ENCODE data around the gene ANKRD44. TPM values are rescaled to one million over a fixed set of nuclear protein-coding genes. Genes with fewer than 3 reads are reported as not detected.
A peak's percentile ranks its signal among the peaks of the same experiment; 100 is the strongest.
"Not testable (repeated sequence)": the region's sequence is repeated elsewhere in the genome, so short reads cannot be mapped to it uniquely, and the experiment has no call there.

ANKRD44 gene
- total RNA-seq, 1 donor from 2014 or later = 6.9 TPM

DNA sequence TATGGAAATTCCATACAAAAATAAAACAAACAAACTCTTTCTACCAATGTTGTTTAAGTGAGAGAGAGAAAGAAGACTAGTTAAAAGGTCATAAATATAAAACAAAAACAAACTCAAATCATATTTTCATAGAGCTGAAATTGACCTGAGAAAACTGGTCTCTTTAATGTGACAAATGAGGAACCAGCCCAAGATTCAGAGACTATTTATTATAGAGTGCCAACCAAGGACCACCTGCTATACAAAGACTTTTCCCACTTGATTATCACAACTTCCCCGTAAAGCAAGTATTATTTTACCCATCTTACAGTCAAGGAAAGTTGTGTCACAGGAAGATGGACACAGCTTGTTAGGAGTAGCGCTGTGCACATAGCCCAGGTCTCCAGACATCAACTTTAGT lies 13.3 kb downstream of the ANKRD44 start:
- DNase-seq (no peak), ATAC-seq (no peak)
- intact Hi-C loops (cut with micrococcal nuclease) = no loop called here

- DNase-seq = no peak
- no peak for ATAC-seq
- intact Hi-C loops (cut with micrococcal nuclease) = no loop called here
Measured at GRCh38 chr2:197296835-197297234, 13.7 kb downstream of the ANKRD44 start.

DNA sequence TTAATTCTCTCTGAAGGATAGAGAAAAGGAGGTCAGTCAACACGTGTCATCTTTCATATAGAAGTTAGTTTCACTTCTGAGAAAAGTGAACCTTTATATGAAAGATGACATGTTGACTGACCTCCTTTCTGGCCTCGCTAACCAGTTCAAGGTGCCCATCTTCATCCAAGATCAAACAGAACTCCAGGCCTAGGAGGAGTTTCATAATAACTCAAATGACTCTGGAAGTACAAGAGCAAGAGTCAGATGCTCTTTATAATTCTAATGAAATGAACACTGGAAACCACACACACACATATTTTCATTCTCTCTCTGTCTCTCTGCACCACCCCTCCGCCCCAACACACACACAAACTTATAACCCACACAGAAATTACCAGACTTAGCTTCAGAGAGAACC lies 16.3 kb downstream of the ANKRD44 start:
- intact Hi-C loops (cut with micrococcal nuclease) = no loop called here
- ATAC-seq = peak; percentile 22
- DNase-seq = no peak

GRCh38 chr2:197293252-197294007 lies 17.1 kb downstream of the ANKRD44 start:
- intact Hi-C loops (cut with micrococcal nuclease) = no loop called here
- ATAC-seq (peak; percentile 82), DNase-seq (no peak)

- ATAC-seq (peak; percentile 19), DNase-seq (no peak)
- intact Hi-C loops (cut with micrococcal nuclease) = no loop called here
Measured at GRCh38 chr2:197292619-197293018, 18.0 kb downstream of the ANKRD44 start.

DNA sequence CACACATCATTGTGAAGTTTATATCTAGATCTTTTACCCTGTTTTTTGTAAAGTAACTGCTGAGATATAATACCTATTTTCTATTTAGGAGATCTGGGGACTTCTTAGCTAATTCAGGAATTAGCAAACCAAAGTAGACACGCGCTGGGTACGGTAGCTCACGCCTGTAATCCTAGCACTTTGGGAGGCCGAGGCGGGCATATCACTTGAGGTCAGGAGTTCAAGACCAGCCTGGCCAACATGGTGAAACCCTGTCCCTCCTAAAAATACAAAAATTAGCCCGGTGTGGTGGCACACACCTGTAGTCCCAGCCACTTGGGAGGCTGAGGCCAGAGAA lies 23.0 kb downstream of the ANKRD44 start:
- intact Hi-C loops (cut with micrococcal nuclease); ATAC-seq: not testable (repeated sequence)

DNA sequence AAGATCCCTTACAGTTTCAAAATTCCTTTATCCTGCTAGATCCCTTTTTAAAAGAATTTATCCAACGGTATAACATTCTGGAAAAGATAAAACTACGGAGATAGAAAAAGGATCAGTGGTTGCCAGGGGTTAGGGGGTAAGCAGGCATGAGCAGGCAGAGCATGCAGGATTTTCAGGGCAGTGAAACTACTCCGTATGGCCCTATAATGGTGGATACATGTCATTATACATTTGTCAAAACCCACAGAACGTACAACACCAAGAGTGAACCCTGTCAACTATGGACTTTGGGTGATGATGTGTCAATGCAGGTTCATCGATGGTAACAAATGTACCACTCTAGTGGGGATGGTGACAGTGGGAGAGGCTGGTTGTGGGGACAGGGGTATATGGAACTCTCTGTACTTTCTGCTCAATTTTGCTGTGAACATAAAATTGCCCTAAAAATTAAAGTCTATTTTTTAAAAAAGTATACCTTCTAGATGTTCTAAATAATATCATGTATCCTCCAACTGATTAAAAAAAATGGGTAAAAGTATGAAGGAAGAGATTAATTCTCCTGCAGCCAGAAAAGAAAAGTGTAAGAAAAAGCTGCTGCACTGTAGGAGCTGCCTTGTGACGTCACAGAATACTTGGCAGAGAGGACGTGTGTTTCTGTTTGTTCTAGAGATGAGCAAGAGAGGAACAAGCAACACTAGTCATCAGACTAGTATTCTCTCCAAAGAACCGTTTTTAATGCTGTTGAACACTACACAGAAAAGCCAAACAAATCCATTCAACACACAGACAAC lies 23.6 kb downstream of the ANKRD44 start:
- ATAC-seq = peak; percentile 86
- DNase-seq = no peak
- intact Hi-C loops (cut with micrococcal nuclease) = no loop called here

More for the DNA sequence above, 23.0 kb downstream of the ANKRD44 start:
- not testable (repeated sequence) for DNase-seq

DNA sequence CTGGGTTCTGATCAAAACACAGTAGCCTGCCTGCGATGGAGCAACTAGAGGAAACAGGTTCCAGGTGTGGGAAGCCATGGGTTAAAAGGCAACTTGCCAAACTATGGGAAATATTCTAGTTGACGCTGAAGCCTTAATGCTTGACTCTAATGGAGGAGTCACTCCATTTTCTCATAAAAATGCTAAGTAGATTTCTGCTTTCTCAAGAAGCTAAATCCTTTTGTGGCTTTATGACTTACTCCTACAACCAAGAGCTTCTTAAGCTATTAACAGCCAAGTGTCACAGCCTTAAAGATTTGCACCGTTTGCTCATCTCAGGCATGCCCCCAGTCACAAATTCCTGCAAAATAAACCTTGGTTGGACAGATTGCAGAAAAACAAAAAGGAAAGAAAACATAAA lies 25.2 kb downstream of the ANKRD44 start:
- ATAC-seq = no peak
- intact Hi-C loops (cut with micrococcal nuclease) = no loop called here
- no peak for DNase-seq

- ATAC-seq (no peak), DNase-seq (no peak)
- intact Hi-C loops (cut with micrococcal nuclease) = no loop called here
Measured at GRCh38 chr2:197284956-197285355, 25.6 kb downstream of the ANKRD44 start.

- intact Hi-C loops (cut with micrococcal nuclease) = no loop called here
- DNase-seq (no peak), ATAC-seq (no peak)
Measured at GRCh38 chr2:197281421-197281820, 29.2 kb downstream of the ANKRD44 start.

DNA sequence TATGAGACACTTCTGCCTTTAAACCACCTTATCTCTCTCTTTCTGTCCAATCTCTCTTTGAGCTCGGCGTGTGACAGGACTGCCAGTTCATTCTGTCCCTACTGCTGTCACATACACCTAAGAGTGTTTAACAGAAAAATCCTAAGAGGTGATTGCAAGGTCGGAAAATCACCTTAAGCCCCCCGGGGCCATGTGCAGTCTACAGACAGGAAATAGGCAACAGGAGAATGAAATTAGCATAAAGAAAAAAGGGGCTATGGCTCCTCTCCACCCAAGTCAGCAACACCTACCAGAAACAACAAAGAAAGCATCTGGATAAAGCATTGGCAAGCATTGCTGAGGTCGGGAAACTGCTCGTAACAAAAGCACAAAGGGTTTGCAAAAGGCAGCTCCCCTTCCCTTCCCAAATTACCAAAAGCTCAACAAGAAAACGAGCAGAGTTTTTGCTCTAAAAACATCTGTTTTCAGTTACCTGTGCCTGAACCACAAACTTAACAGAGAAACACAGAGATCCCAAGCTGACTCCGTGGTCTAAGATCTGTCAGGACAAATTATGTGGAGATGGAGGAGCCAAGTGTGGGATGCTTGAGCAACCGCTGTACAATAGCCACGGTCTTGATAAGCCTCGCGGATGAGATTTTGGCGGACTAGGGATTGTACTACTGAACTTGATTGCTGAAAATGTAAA lies 30.4 kb downstream of the ANKRD44 start:
- ATAC-seq (peak; percentile 77), DNase-seq (no peak)
- intact Hi-C loops (cut with micrococcal nuclease) = no loop called here

DNA sequence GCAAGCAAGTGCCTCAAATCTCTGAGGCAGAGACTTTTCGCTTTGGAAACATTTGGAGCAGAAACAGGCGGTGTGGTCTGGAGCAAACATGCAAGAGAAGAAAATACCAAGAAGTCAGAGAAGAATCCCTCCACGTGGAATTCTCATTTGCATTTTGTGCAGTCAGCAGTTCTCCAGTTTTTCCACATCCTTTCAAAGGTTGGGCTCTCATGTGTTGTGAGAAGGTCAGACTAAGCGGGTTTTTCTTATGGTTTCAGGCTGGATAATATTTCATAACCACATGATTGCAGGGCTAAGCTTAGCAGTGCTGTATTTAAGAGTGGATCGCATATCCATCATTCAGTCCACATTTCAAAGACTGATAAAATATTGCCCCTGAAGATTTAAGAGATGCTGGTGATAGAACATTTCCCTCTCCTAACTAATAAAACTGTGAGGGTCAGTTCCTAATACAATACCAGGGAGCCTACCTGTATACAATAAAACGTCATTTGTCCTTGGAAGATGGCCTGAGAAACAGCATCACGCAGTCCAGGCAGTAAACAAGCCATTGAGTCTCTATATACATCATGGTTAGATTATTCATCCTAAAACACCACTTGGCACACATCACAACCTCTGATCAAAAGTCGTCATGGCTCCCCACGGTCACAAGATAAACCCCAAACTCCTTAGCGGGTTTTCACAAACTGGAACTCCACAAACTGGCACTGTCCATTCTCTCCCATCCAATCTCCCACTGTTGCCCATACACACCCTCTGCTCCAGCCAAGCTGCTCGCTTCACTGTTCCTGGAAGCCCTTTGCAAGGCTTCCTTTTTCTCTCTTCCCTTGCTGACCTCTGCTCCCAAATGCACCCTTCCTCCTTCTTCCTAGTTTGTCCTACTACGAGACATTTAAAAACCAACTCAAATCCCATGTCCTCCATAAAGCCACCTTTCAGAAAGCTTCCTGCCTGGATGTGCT lies 31.5 kb downstream of the ANKRD44 start:
- intact Hi-C loops (cut with micrococcal nuclease) = no loop called here
- ATAC-seq = peak; percentile 19
- no peak for DNase-seq

GRCh38 chr2:197277794-197278193 lies 32.8 kb downstream of the ANKRD44 start:
- no peak for ATAC-seq
- intact Hi-C loops (cut with micrococcal nuclease) = no loop called here

GRCh38 chr2:197276156-197276555 lies 34.4 kb downstream of the ANKRD44 start:
- DNase-seq (no peak), ATAC-seq (no peak)
- intact Hi-C loops (cut with micrococcal nuclease) = no loop called here

More at GRCh38 chr2:197277794-197278193, 32.8 kb downstream of the ANKRD44 start:
- DNase-seq = no peak

DNA sequence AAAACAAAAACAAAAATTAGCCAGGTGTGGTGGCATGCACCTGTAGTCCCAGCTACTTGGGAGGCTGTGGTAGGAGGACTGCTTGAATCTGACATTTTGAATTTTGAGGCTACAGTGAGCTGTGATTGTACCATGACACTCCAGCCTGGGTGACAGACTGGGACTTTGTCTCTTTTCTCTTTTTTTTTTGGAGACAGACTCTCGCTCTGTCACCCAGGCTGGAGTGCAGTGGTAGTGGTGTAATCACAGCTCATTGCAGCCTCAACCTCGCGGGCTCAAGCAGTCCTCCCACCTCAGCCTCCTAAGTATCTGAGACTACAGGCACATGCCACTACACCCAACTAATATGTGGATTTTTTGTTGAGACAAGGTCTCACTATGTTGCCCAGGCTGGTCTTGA lies 35.6 kb downstream of the ANKRD44 start:
- DNase-seq (no peak), ATAC-seq (no peak)
- intact Hi-C loops (cut with micrococcal nuclease) = no loop called here

- no peak for DNase-seq
- intact Hi-C loops (cut with micrococcal nuclease) = no loop called here
- no peak for ATAC-seq
Measured at GRCh38 chr2:197274349-197274748, 36.2 kb downstream of the ANKRD44 start.

DNA sequence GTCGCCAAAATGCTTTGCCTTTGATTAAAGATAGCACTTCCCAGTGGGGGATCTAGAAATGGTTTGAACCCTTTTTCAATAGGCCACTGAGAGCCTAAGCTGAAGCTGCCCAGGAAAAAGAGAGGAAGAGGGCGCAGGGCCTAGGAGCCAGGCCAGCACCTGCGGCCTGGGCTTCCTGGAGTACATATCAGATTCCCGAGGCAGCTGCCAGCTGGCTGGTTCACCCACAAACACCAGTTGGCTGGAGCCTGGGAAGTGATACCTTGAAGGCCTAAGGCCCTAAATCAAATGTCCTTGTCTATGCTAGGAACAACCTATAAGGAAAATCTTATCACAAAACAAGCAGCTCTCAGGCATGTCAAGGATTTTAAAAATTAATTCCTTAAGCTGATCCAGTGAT lies 37.1 kb downstream of the ANKRD44 start:
- intact Hi-C loops (cut with micrococcal nuclease) = no loop called here
- DNase-seq (peak; percentile 59), ATAC-seq (peak; percentile 77)

GRCh38 chr2:197270601-197271000 lies 40.0 kb downstream of the ANKRD44 start:
- DNase-seq = no peak
- intact Hi-C loops (cut with micrococcal nuclease) = no loop called here
- ATAC-seq = no peak

GRCh38 chr2:197269815-197270214 lies 40.8 kb downstream of the ANKRD44 start:
- intact Hi-C loops (cut with micrococcal nuclease) = no loop called here
- ATAC-seq (peak; percentile 23), DNase-seq (no peak)
